Stimulated activated CD4-positive, alpha-beta T cell treated with anti-CD3 and anti-CD28 coated beads, TNF-alpha, amount 100 ng/mL, for 48 hours (primary cell): ENCODE measurements around the gene APCDD1L.

Source experiments
- DNase-seq, 3 donors: peaks; one replicate each; pipeline ENCODE4 v3.0.0-alpha.2; 2020; ENCODE audit warnings: low read depth in 3 of 3

APCDD1L gene

DNA sequence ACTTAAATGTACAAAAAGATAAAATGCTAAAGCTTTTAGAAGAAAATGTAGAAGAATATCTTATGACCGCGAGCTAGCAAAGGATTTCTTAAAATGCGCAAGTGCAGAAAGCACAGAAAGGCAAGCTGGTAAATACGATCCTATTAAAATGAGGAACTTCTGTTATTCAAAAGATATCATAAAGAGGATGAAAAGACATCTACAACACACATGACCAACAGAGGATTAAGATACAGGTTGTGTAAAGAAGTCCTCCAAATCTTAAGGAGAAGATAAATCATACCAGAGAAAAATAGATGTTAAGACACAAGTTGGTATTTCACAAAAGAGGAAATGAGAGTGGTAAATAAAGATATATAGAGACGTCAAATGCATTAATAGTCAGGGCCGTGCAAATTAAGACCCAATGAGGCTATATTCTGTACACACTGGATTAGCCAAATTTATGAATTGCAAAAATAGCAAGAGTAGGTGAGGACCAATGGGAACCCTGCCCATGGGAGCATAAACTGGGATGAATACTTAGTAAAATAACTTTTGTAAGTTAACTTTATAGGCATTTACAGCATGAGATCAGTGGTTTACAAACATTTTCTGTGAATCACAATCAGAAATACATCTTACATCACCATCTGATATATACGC, 23.0 kb downstream of the APCDD1L start:
- no peak for DNase-seq

DNA sequence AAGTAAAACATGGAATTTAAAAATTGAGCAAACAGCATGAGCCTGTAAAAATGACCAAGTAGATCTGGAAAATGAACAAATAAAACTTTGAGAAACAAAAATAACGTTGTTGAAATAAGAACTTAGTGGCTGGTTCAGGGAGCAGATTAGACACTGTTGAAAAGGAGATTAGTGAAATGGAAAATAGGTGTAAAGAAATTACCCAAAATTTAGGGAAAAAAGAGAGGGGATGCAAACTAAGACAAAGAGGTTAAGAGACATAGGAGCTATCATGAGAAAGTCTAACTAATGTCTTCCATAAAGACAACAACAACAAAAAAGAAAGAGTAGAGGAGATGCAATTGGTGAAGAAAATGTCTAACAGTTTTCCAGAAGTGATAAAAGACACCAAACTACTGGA, 29.0 kb downstream of the APCDD1L start:
- DNase-seq: no peak

DNA sequence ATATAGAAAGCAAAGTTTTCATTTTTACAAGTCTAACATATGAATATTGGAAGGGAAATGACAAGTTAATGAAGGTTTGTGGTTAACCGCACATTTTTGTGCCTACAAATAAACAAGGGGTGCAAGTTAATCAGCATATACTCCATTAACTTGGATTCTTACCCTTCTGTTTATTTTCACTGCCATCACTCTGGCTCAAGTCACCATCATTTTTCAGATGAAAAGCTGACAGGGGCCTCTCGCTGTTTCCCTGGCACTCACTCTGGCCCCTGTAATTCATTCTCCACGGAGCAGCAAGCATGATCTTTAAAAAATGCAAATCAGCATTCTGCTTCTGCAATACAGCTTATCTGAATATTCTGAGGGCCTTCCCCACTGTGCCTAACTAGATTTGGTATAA, 29.8 kb downstream of the APCDD1L start:
- DNase-seq: no peak

DNA sequence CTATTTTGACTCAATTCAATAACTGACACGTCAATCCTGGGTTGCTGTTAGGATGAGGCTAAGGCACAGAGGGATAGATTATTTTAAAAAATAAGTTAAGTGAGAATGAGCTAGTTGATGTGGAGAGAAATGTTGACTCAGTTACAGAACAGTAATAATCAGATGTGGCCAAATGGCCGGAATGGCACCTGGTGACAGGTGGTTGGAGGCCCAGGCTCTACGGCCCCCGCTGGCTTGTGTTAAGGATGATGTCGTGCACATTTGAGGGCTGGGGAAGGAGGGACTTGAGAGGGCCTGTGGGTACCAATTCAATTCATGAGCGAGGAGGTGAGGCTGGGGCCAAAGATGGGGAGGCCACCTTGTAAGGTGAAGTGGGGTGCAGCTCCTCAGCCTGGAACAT, 31.7 kb downstream of the APCDD1L start:
- DNase-seq: no peak

DNA sequence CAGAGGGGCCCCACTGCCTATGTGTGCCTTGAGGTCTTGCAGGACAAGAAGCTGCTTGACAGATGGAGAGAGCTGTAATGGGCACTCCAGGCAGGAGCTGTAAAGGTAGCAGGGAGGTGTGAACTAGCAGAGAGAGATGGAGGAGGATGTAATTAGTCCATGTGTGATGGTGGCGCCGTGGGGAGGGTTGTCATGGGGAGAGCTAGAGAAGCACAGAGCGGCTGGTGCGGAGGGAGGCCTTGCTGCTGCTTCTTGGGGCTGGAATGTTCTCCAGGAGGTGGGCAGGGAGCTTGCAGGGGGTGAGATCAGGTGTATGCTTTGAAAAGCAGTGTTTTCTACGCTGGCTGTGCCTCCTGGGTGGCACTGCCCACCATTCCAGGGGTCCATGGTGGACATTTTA, 32.1 kb downstream of the APCDD1L start:
- no peak for DNase-seq

GRCh38 chr20:58482416-58482815, 32.8 kb downstream of the APCDD1L start:
- DNase-seq: no peak

DNA sequence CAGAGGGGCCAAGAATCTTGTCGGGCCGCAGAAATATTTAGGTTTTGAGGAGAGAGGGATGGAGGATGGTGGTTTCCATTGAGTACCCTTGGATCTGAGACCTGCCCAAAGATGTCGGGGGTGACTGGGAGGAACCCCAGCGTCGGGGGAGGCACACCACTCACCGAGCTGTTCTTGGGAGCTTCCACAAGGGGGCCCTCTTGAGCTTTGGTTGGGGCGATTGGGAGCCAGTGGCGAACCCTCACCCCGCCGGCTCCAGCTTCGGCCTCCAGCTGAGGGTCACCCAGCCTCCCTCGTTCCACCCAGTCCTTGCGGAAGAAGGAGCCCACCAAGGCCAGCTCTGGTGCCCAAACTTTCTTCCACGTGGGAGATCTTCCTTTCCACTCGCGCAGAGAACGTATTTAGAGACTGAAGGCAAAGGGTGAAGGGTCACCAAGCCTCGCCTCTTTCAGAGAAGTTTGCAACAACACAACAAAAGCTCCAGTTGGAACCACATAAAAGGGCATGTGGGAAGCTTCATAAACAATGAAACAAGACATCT, 33.6 kb downstream of the APCDD1L start:
- DNase-seq: peak; percentile 43 to 72 (median 53)

DNA sequence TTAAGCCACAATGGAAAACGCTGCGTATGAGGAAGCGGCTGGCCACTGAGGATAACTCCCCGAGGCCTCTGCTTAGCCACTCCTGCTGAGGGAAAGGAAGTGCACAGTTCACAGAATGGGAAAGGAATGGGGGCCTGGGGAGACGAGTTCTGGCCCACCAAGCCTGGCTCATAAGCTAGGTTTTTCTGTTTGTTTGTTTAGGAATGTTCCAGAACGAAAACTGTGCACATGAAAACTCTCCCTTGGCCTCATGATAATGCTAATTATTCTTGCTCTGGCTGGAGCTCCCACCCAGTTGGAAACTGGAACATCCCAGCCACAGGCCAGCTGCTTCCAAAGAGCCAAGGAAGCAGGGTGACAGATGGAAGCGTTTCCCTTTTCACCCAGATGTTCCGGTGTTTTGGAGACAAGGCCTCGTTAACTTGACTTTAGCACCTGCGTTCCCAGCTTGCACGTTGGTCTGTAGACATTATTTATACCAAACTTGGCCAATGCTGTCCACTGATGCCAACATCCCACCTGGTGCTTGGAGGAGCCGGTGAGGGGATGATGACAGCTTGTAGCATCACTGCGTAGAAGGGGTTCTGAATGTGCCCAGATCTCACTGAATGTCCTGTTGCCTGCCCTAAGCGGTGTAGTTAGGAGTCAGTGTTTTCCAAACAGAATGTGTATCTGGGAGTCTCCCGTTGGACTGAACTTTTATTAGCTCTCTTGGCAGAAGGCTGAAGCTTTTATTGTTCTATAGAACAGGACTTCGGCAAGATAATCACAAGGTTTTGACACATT, 34.5 kb downstream of the APCDD1L start:
- no peak for DNase-seq

DNA sequence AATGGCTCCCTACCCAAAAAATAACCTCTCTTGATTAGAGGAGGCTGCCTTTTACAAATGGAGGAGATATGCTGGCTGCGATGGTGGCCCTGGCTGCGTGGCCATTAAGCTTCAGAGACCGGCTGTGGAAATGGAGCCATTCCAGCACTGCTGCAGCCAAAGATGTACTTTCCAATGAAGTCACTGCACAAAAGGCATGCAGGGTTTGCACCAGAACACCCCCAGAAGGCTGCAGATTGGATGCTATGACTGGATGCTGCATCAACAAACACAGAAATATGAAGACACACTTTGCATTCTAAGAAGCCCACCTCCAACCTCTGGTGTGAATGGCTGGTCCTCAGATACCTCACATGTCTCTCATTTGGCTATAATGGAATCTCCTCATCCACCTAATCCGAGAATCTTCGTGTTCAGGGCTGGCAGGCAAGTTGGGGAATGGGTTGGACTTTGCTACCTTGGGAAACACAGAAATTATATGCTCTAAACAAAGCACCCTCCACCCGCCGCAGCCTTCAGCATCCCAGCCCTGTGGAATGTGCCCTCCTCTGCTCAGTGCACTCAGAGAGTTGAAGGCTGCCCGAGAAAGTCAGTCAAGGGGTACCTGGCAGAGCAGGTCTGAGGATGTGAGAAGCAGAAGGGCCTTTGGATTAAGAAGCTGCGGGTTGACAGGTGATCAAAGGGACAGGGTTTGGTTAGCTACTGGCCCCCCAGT, 35.3 kb downstream of the APCDD1L start:
- no peak for DNase-seq

GRCh38 chr20:58478141-58478805, 36.9 kb downstream of the APCDD1L start:
- DNase-seq: no peak

DNA sequence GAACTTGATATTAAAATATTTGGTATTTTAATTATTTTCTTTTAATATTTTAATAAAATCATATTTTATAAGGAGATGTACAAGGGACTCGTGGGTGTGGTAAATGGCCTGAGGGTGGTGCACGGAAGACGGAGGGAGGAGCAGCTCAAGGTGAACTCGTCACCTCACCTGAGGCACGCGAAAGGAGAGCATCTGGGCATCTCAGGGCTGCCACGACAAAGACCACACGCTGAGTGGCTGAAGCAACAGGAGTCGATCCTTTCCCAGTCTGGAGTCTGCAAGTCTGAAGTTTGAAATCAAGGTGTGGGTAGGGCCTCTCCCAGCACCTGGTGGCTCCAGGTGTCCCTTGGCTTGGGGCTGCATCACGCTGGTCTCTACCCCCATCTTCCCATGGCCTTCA, 39.7 kb downstream of the APCDD1L start:
- DNase-seq: no peak

- DNase-seq: no peak
Measured at GRCh38 chr20:58473453-58474425, 41.5 kb downstream of the APCDD1L start.

DNA sequence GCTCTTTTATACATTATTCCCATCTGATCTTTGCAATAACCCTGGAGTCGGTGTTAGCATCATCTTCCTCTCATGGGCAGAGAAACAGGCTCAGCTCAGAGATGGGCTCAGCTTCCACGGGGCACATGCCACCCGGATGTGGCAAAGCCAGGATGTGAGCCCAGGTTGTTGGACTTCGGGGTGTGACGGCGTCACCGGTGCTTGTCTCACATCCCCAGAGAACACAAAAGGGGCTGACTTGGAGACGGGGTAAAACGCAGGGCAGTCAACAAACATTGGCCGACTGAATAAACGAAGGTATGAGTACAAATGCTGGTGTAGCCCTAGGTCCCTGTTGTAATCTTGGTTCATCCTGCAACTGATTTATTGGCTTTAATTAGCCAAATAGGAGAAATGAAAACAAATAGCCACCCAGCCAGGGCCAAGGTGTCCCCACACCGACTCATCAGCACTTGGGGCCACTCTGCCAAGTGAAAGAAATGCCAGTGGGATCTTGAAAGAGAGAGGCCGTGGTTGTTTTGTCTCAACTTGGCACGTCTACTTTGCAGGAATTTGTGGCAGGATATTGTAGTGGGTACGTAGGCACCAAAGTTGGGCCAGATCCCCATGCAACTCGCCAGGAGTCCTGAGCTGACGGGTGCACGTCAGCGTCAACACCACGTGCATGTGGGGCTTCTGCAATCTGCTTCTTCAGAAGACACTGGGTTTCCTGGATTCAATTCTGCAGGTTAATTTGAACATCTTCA, 42.8 kb downstream of the APCDD1L start:
- DNase-seq: no peak

GRCh38 chr20:58471193-58472164, 43.7 kb downstream of the APCDD1L start:
- DNase-seq: no peak

GRCh38 chr20:58470336-58471192, 44.6 kb downstream of the APCDD1L start:
- no peak for DNase-seq

GRCh38 chr20:58469616-58470015, 45.6 kb downstream of the APCDD1L start:
- DNase-seq: no peak

DNA sequence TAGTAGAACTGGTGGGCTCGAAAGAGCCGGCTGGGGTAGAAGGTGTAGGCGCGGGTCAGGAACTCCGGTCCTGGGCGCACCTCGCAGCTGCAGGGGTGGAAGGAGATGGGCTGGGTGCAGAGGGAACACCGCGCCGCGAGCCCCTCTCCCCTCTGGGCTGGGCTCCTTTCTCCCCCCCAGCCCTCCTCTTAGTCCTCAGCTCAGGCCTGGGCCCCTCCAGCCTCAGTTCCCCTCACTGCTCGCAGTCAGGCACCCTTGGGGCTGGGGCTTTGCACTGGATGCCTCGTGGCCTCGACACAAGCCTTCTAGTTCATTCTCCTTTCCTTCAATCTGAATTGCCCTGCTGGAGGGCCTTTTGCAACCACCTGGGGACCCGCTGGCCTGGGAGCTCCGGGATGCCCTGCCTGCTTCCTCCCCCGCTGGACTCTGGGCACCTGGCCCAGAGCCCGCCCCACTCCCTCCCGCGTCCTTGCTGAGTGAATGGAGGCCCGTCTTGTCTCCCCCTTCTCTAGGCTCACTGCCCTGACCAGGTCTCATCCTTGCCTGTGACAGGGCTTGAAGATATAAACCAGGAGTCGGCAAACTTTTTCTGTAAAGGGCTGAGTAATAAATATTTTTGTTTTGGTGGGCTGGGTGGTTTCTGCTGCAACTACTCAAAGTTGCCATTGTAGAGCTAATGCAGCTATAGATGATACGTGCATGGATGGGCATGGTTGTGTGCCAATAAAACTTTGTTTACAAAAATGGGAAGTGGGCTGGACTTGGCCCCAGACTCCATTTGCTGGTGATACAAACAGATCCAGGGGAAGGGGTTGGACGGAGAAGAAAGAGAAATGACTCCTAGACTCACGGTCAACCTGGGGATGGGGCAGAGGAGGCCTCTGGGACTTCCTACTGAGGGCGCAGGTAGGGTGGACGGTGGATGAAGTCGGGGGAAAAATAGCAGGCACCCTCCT, 47.3 kb downstream of the APCDD1L start:
- DNase-seq: no peak
